Stomach (tissue), 9 donors: Measurements from ENCODE around the gene TTC34. TPM values are rescaled to one million over a fixed set of nuclear protein-coding genes. Genes with fewer than 3 reads are reported as not detected.
A peak's percentile ranks its signal among the peaks of the same experiment; 100 is the strongest.

Source experiments
- DNase-seq, 2 donors: peaks; one replicate each; pipeline versions ENCODE4 v3.0.0 to v3.0.0-alpha.2; 2013 to 2019
- H3K27ac ChIP-seq, 5 donors: fragments of 200-600 bp in 4 of 5; sonication (generic) in 4 of 5; one replicate each; pipeline ENCODE4 v1.5.1; 2013 to 2019; ENCODE audit warnings: mild to moderate bottlenecking in 1 of 5, moderate library complexity in 1 of 5
- H3K27me3 ChIP-seq, 3 donors: fragments of 200-600 bp; sonication (generic); one replicate each; pipeline ENCODE4 v1.5.1; 2017 to 2019; ENCODE audit warnings: mixed run types in 1 of 3
- H3K36me3 ChIP-seq, 4 donors: fragments of 200-600 bp; sonication (generic); 1 replicate in 3 of 4; 2 replicates in 1 of 4; pipeline ENCODE4 v1.5.1; 2016 to 2019
- H3K4me1 ChIP-seq, 4 donors: fragments of 200-600 bp; sonication (generic); one replicate each; pipeline ENCODE4 v1.5.1; 2016 to 2019
- H3K4me3 ChIP-seq, 4 donors: fragments of 200-600 bp; sonication (generic) in 3 of 4; one replicate each; pipeline ENCODE4 v1.5.1; 2016 to 2019; ENCODE audit warnings: mild to moderate bottlenecking in 1 of 4
- H3K9me3 ChIP-seq, 4 donors: fragments of 200-600 bp; sonication (generic); one replicate each; pipeline ENCODE4 v1.5.1; 2016 to 2019
- EP300 ChIP-seq: sonication (generic); formaldehyde crosslinking; IDR thresholded peaks from one replicate; pipeline ENCODE4 v1.6.1; 2017; ENCODE audit warnings: antibody characterized with exemption
- POLR2A ChIP-seq, 4 donors: fragments of 450-650 bp; IDR thresholded peaks; one replicate each; pipeline ENCODE4 v1.6.1; 2016; ENCODE audit warnings: antibody characterized with exemption in 4 of 4, control low read depth in 2 of 4, mild to moderate bottlenecking in 1 of 4, moderate library complexity in 1 of 4
- POLR2AphosphoS5 ChIP-seq, 3 donors: sonication (generic); formaldehyde crosslinking; IDR thresholded peaks; one replicate each; pipeline ENCODE4 v1.6.1; 2016; ENCODE audit warnings: antibody characterized with exemption in 3 of 3
- WGBS, 5 donors: extraction: QIAGEN DNeasy Blood & Tissue Kit in 3 of 5; methylation state at CpG; one replicate each; pipeline versions ENCODE4 v1.1.5 to v1.1.7; 2013 to 2018; 5-methylcytosine and 5-hydroxymethylcytosine counted together
- intact Hi-C: fragments of 100-400 bp; cut with DNase I; formaldehyde crosslinking; loops from one replicate; pipeline ENCODE4 v1.15.1; 2023; ENCODE audit warnings: low total_unique reads
- polyA plus RNA-seq, 3 donors: library from polyadenylated mRNA; stranded (reverse); fragments of 200-250 nt; gene quantifications; one replicate each; pipeline ENCODE4 v1.2.3, GENCODE V29; 2013
- total RNA-seq, 5 donors: library from RNA; depleted of rRNA; stranded (reverse); fragments of >200 nt; gene quantifications; one replicate each; pipeline versions ENCODE4 v1.1.0 to v1.2.3, GENCODE V29; 2014 to 2016
- TF ChIP-seq, protein P1 (sequence below), 7 experiments: fragments of 450-650 bp in 4 of 7; fragments of 200-600 bp in 3 of 7; sonication (generic) in 3 of 7; IDR thresholded peaks; one replicate each; pipeline ENCODE4 v1.5.1; 2016 to 2019; ENCODE audit warnings: antibody characterized with exemption in 7 of 7, control low read depth in 2 of 7, mild to moderate bottlenecking in 1 of 7
- donor health status: healthy with polysubstance abuse.
- donor health status: Bipolar disorder and iron deficiency.
- donor health status: healthy.

Gene TTC34
- total and polyA plus RNA-seq, 8 donors: 0.06 to 1.3 (median 0.33) TPM; not detected in 2

DNA sequence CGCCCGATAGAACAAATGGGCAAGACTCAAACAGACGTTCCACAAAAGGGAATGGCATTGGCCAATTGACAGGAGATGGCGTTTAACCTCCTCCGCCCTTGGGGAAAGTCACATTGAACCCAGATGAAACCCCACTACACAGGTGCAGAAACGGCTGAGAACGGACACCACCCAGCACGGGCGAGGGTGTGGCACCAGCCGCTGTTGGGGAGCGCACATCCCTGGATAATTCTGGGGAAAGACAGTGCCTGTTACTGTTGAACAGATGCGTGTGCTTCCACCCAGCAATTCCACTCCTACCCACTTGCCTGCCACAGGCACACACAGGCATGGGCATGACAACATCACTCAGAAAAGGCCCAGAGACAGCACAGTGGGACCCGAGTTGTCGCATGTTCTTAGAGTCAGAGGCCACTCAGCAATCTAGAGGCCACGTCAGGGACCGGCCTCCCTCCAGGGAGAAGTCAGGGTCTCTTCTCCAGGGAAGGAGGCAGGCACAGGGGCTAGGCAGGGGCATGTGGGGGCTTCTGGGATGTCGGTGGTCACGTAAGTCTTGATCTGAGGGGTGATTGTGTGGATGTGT, 199.7 kb downstream of the TTC34 start:
- Histone ChIP-seq H3K4me1 (no peaks in the 10 kb centered on the region), H3K9me3 (peaks cover 0 to 13% (median 5%) of the 10 kb centered on the region in 4 donors), H3K4me3 (no peak overlapping the region), H3K27me3 (peaks cover 0 to 51% (median 4%) of the 10 kb centered on the region in 3 donors), H3K36me3 (no peaks in the 10 kb centered on the region), H3K27ac (no peak overlapping the region)
- TF ChIP-seq POLR2A (IDR thresholded peaks at IDR 0.05): no peak
- intact Hi-C loops: no loop called here
- DNase-seq: no peak
- WGBS, 5 donors: 81 to 89% (median 84%) methylated on average over 15 to 18 of the region's 18 CpGs

DNA sequence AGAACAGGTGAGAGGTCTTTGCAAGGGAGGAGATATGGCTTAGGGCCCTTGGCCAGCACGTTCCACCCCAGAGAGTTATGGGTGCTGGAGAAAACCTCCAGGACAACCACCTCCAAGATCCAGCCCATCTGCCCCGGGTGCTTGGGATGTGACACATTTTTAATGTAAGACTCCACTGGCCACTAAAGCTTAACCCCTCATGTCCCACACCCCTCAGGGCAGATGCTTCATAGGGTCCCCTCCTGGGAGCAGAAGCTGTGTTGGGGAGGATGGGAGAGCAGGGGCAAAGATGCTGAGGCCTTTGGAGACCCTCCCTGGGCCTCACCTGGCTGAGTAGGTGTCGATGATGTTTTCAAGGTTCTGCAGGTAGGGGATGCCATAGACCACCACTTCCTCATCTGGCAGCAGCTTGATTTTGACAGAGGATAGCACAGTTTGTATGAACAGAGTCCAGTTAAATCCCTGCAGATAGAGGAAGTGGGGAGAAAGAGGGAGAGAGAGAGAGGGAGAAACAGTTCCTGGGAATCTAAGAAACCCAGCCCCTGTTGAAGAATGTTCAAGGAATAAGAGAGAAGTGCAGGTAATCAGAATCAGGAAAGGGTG, 203.1 kb downstream of the TTC34 start:
- Histone ChIP-seq H3K36me3 (no peaks in the 10 kb centered on the region), H3K27ac (no peak overlapping the region), H3K4me3 (no peak overlapping the region), H3K4me1 (peaks cover 0 to 13% (median 9%) of the 10 kb centered on the region in 4 donors), H3K9me3 (peaks cover 0 to 13% (median 5%) of the 10 kb centered on the region in 4 donors), H3K27me3 (peaks cover 0 to 24% (median 0%) of the 10 kb centered on the region in 3 donors)
- TF ChIP-seq, protein P1, sequence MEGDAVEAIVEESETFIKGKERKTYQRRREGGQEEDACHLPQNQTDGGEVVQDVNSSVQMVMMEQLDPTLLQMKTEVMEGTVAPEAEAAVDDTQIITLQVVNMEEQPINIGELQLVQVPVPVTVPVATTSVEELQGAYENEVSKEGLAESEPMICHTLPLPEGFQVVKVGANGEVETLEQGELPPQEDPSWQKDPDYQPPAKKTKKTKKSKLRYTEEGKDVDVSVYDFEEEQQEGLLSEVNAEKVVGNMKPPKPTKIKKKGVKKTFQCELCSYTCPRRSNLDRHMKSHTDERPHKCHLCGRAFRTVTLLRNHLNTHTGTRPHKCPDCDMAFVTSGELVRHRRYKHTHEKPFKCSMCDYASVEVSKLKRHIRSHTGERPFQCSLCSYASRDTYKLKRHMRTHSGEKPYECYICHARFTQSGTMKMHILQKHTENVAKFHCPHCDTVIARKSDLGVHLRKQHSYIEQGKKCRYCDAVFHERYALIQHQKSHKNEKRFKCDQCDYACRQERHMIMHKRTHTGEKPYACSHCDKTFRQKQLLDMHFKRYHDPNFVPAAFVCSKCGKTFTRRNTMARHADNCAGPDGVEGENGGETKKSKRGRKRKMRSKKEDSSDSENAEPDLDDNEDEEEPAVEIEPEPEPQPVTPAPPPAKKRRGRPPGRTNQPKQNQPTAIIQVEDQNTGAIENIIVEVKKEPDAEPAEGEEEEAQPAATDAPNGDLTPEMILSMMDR (IDR thresholded peaks at IDR 0.05): no peak
- TF ChIP-seq EP300 (no peak), POLR2AphosphoS5 (IDR thresholded peaks at IDR 0.05) (no peak)
- 62 to 83% (median 81%) methylated on average over 3 of the region's 3 CpGs for WGBS, 5 donors
- no peak for DNase-seq
- intact Hi-C loops: no loop called here

DNA sequence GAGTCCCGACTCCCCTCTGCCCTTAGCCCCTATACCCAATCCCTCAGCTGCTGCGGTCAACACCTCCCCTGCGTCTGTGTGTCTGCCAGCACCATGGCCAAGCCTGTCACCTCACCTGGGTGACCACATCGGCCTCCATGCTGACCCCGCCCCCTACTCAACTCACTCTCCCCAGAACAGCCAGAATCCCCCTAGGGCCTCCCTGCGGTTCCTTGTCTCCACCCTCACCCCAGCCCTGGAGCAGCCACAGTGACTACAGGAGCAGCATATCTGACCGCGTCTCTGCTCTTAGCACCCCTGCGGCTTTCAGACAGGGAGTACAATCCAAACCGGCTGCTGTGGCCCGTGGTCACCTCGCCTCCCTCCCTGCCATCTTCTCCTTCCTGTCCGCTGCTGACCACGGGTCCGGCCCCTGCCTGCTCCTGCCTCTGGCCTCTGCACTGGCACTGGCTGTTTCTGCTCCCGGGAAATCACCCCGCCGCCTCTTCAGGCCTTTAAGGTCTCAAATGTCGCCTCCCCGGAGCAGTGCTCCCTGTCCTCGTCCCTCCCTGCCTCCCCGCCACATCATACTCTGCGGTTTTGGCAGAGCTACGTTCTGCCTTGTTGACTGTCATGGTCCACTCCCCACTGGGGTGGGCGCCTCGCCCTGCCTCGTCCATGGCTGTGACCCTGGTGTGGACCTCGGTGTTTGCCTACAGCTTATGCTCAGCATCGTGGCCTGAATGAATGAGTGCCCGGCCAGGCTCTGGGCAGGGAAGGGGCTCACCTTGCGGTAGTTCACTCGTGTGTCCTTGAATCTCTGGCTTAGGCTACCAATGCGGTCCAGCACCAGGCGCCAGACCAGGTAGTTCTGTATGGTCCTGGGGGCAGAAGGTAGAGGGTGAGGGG, 203.8 kb downstream of the TTC34 start:
- whole genome bisulfite sequencing, 5 donors: 67 to 75% (median 71%) methylated on average over 34 of the region's 34 CpGs

DNA sequence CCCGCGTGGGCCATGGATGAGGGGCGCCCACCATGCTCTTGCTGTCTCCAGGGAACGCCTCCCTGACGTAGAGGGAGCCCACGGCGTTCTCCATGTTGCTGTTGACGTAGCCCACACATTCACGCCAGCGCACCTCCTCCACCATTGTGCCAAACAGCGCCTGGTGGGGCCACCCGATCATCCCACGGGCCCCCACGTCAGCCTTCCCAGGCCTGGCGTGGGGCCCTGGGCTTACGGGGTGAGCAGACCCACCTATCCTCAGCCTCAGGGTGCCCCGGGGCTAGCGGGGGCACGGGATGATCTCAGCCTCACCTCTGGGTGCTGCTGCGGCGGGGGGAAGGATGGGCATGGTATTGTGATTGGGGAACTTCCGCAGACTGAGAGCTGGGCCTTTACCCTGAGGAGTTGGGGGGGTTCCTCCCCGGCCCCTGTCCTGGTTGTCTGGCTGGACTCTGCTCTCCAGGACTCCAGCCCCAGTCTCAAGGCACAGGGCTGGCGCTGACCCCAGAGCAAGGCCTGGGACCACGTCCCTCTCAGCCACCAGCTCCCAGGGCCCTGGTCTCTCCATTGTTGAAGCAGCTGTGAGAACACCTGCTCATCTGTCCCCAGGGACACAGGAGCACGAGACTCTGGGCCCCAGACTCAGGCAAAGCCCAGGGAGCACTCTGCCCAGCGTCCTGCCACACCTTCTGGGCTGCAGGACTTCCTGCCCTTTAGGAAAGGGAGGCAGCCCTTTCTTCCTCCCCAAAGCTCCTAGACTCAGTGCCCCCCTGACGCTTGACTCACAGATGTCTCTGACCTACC, 204.8 kb downstream of the TTC34 start:
- TF ChIP-seq POLR2A (IDR thresholded peaks at IDR 0.05) (no peak), POLR2AphosphoS5 (IDR thresholded peaks at IDR 0.05) (no peak), EP300 (no peak)
- TF ChIP-seq, protein P1 (IDR thresholded peaks at IDR 0.05): no peak
- no peaks in the 10 kb centered on the region for H3K36me3 ChIP-seq
- intact Hi-C loops: no loop called here
- H3K4me1 ChIP-seq: peaks cover 14 to 28% (median 19%) of the 10 kb centered on the region in 4 donors
- peak in 1 of 2 donors; percentile 1 for DNase-seq
- H3K9me3 ChIP-seq: peaks cover 0 to 13% (median 5%) of the 10 kb centered on the region in 4 donors
- no peak overlapping the region for H3K4me3 ChIP-seq
- 78 to 92% (median 89%) methylated on average over 7 to 28 of the region's 28 CpGs for WGBS, 5 donors
- H3K27ac ChIP-seq: no peak overlapping the region
- H3K27me3 ChIP-seq: peaks cover 0 to 16% (median 0%) of the 10 kb centered on the region in 3 donors

More for the DNA sequence above, 203.8 kb downstream of the TTC34 start:
- peak in 1 of 2 donors; percentile 9 for DNase-seq
- Histone ChIP-seq H3K4me1 (peaks cover 7 to 20% (median 16%) of the 10 kb centered on the region in 4 donors), H3K9me3 (peaks cover 0 to 13% (median 5%) of the 10 kb centered on the region in 4 donors), H3K27me3 (peaks cover 0 to 24% (median 0%) of the 10 kb centered on the region in 3 donors), H3K4me3 (no peak overlapping the region), H3K36me3 (no peaks in the 10 kb centered on the region), H3K27ac (no peak overlapping the region)
- intact Hi-C loops: no loop called here
- no peak for TF ChIP-seq POLR2A (IDR thresholded peaks at IDR 0.05)
- TF ChIP-seq, protein P1 (IDR thresholded peaks at IDR 0.05): no peak
- no peak for TF ChIP-seq EP300
- TF ChIP-seq POLR2AphosphoS5 (IDR thresholded peaks at IDR 0.05): no peak
